Cerebellar nuclear complex (tissue), 1 donor: ENCODE results near the gene SHISAL1.
"Not testable (repeated sequence)": the region's sequence is repeated elsewhere in the genome, so short reads cannot be mapped to it uniquely, and the experiment has no call there.

Experiments
- DNase-seq, 2 experiments: peaks; one replicate each; lab custom pipeline; 2025; lab: John Stamatoyannopoulos, UW

The SHISAL1 gene

DNA sequence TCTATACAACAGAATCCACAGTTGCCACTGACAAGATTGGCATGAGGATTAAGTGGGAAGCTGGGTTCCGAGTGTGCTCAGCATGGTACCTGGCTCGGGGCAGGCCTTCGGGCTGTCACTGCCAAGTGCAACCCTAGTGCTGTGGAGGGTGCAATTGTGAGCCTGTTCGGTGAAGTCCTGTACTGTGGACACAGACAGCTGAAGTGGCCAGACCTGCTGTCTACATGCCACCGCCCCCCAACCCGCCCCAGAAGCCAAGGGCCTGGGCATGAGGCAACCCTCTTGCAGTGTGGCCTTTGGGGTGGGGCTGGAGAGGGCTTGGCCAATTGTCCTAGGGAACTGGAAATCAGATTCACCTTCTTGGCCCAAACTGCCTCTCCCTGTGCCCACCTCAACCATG is 15.6 kb upstream of the SHISAL1 start:
- DNase-seq: no peak

DNA sequence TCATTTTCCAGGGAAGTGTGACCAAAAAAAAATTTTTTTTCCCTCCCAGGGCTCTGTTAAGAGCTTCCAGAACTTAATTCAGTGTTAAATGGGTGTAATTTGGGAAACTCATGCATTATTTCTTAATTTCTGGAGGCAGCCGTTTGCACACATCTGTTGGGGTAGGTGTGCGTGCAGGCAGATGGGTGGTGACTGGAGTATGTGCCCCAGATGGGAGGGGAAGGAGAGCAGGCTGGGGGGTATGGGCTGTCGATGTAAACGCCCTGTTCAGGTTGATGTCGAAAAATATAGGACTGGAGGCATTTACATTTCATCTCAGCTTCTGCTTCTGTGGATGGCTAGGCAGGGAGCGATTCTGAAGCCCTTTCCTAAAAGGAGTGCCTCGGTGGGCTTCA is 13.7 kb upstream of the SHISAL1 start:
- DNase-seq: no peak

DNA sequence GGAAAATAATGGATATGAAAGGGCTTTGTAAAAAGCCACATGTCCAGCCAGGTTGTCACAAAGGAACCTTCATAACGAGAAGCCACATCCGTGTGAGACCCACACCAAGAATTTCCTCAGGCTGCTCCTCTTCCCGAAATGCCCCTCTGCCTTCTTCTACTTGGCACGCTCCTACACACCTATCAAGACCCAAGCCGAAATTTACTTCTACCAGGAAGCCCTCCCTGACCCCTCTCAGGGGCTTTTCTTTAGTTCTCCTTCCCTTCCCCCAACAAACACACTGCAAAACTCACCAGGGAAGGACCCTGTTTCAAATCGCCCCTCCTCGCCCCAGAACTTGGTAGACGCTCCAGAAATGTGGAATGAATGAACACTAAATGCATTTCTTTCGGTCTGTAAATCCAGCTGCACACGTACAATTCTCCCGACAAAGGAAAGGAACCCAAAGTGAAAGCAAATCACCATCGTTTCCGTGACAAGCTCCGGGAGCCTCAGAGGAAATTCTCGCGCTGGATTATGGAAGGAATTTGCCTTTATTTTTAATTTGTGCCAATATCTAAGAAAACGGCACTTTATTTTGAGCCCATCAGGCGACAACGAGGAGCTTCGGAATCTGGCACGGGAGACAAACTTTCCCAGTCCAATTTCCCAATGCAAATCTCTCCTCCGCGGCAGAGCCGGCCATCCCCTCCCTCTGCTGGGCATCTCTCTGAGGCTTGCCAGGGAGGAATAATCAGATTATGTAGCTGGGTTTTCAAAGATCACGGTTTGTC is 13.2 kb upstream of the SHISAL1 start:
- no peak for DNase-seq

DNA sequence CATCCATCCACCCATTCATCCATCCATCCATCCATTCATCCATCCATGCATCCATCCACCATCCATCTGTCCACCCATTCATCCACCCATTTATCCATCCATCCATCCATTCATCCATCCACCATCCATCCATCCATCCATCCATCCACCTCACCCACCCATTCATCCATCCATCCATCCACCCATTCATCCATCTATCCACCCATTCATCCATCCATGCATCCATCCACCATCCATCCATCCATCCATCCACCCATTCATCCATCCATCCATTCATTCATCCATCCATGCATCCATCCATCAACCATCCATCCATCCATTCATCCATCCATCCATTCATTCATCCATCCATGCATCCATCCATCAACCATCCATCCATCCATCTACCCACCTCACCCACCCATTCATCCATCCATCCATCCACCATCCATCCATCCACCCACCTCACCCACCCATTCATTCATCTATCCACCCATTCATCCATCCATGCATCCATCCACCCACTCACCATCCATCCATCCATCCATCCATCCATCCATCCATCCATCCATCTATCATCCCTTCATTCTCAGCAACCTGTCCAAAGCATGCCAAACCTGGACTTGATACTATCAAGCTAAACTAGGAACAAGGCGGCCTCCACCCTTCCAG is 10.5 kb upstream of the SHISAL1 start:
- not testable (repeated sequence) for DNase-seq

GRCh38 chr22:44319685-44320084 is 6.9 kb upstream of the SHISAL1 start:
- no peak for DNase-seq

GRCh38 chr22:44318751-44319150 is 6.0 kb upstream of the SHISAL1 start:
- DNase-seq: no peak

DNA sequence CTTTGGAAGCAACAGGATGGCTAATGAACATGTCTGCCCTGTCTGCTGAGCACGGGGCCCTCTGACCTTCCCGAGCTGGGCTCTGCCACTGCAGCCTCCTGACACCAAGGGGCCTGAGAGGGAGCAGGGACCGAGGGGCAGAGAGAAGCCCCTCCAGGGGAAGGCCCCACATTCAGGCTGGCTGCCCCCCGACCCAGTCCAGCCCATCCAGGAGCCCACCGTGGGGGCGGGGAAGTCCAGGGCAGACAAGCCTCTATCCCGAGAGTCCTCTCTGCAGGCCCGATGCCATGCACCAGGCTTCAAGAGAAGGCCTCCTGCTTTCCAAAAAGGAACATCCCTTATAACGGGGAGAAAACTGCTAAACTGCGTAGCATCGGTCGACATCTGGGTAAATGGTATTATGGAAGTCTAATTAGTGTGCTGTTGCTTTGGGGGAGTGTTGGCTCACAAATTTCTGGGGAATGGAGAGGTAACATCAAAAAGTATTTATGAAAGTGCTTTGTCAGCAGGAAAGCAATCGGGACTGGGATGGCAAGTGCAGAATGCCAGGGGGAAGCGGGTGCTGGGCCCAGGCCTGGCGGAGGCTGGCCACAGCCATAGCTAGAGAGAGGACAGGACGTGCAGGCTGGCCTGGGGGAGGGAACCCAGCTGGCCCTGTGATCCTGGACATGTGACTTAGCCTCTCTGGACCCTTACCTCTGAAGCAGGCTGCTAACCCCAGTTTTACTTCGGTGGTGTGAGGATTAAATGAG is 5.3 kb upstream of the SHISAL1 start:
- DNase-seq: no peak

GRCh38 chr22:44317123-44317444 is 4.3 kb upstream of the SHISAL1 start:
- DNase-seq: no peak

- no peak for DNase-seq
Measured at GRCh38 chr22:44316393-44317122, 3.8 kb upstream of the SHISAL1 start.

GRCh38 chr22:44314425-44315067 is 1.8 kb upstream of the SHISAL1 start:
- DNase-seq: no peak

GRCh38 chr22:44313385-44314006 is 745 bp upstream of the SHISAL1 start:
- no peak for DNase-seq

DNA sequence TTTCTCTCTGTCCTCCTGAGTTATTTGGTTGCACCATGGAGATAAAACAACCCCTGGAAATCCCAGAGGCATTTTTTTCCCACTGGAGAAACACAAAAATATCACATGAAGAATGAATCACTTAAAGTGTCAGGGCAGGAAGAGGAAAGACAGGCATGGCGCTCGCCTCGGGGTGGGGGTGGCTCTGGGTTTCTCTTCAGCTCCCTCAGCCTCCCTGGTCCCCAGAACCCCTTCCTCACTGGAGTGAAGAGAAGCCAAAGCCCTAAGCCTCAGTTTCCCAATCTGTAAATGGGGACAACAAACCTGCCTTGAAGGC is 938 bp downstream of the SHISAL1 start:
- DNase-seq: no peak

DNA sequence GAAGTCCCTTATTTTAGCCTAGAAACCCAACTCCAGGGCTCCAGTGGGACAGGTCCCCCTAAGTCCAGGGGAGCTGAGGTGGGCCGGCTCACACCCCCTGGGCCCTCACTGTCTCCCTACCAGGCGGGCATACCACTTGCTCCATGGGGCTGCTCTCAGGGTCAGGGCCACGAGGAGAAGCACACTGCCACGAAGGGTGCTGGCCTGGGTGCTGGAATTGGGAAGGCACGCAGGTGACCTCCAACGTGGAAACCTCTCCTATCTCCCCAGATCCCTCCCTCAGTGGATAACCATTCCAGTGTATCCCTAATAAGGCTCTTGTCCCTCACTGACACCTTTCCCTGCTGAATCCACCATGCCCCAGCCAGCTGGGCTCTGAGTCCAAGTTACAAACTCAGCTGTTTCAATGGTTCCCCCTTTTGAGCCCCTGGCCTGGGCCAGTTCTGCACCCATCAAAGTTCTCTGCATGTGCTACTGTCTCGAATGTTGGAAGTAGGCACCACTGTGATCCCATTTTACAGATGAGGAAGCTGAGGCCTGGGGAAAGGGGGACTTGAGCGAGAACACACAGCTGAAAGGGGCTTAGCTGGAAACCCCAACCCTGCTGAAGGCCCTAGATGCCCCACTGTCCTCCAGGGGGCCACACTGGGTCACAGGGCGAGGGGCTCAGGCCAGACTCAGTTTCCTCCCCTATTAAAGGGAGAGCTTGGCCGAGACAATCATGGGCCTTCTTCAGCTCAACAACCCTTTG is 1.5 kb downstream of the SHISAL1 start:
- no peak for DNase-seq

- DNase-seq: no peak
Measured at GRCh38 chr22:44309647-44310046, 3.1 kb downstream of the SHISAL1 start.

DNA sequence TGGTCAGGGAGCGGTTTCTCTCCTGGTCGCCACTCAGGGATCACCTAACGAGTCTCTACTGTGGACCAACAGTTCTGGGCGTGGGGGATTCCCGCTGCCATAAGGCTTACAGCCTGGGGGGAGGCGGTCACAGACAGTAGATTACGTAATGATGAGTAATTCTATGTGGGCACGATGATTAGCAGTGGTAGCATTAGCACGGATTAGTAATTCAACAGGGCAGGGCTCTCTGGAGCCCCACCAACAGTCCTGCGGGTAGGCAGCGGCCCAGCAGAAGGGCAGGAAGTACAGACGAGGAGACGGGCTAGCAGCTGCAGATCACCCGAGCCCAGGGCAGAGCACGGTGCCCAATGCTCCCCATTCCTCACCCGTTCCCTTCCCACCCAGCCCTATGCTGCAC is 3.6 kb downstream of the SHISAL1 start:
- no peak for DNase-seq

GRCh38 chr22:44307509-44308169 is 5.1 kb downstream of the SHISAL1 start:
- no peak for DNase-seq

DNA sequence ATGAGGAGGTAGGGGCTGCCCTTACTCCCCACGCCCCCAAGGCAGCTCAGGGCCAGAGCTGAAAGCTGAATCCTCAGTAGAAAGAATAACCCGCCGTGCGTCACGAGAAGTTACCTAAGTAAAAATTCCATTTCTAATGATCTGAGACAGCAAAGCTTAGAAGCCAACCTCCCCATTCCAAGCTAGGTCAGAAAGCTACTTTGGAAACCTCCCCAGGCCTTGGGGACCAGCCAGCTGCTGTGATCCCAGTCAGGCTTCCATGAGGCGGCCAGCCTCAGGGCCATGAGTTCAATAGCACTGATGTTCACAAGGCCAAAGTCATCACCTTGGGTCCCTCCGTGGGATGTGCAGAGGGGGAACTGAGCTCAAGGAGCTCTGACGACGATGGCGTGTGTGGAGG is 6.9 kb downstream of the SHISAL1 start:
- DNase-seq: no peak

DNA sequence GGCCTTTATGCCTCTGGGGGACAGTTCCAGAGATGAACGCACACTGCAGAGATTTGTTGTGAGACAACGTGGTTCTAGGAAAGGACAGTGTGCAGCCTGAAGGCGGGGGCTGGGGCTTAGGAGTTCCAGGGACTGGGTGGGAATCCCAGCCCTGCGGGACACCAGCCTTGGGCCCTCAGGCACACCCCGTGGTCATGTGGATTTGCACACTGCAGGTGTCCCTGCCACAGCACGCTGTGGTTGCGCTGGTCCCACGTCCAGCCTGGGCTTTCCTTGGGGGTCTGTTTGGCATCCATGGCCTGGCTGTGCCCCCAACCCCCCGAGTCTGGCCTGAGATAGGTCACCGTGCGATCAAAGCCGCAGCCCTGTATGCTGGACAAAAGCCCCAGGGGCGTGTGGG is 7.3 kb downstream of the SHISAL1 start:
- no peak for DNase-seq

DNA sequence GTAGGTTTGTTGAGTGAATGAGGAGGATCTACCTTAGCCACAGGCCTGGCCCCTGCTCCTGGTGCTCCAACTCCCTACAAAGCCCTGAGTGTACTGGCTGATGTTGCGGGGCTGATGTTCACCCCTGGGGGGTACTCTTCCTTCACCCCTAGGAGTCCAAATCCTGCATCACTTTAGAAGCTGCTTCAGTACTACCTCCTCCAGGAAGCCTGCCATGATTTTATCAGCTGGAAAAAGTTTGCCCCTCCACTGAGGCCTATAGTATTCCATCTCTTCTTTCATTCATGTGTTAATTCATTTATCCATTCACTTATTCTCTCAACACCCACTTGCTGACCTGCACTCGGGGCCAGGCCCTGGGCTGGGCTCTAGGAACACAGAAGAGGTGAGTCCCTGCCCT is 7.8 kb downstream of the SHISAL1 start:
- DNase-seq: no peak

GRCh38 chr22:44304354-44304753 is 8.4 kb downstream of the SHISAL1 start:
- no peak for DNase-seq
